ENCODE measurements around the gene RNF207.
A peak's percentile ranks its signal among the peaks of the same experiment; 100 is the strongest.

Gene RNF207

DNA sequence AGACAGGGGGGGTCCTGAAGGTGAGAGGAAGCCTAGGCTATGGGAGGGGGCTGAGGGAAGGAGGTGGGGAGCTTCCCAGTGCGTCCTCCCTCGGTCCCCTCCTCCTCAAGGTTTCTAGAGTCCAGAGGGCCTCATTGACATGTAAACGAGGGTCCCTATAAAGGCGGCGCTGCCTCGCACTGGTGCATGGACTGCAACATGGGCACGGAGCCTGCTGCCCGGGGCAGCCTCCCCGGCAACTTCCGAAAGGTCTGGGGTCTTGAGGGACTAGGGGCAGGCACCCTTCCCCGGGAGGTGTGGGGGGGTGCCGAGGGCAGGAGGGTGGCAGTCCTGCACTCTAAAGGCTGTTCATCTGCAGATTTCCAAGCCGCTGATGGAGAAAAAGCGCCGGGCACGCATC lies 38.1 kb downstream of the RNF207 start, which contains the start of gene HES3:
Gene HES3, plus strand, starts transcription at position 187 of the 400 bp plus-strand sequence. Its CDS starts 187 bp downstream, at position 374.
- Histone ChIP-seq H4K20me1 (peaks cover 0 to 82% (median 43%) of the 10 kb centered on the region in 11 experiments; a peak in 19 of 22 replicates), H3K27ac (no peak within 1 kb of the TSS), H3K36me3 (no peaks in the 10 kb centered on the region), H3K9ac (peak within 1 kb of the TSS in 1 of 11 experiments; percentile 18; a peak in 1 of 22 replicates), H3K9me3 (replicated peaks in 1 of 11) (no peaks in the 10 kb centered on the region), H3K4me2 (peak within 1 kb of the TSS in 8 of 11 experiments; percentile 42 to 95 (median 90); a peak in 17 of 22 replicates), H3K4me3 (no peak within 1 kb of the TSS), H3K27me3 (peaks cover 76 to 95% (median 86%) of the 10 kb centered on the region in 11 experiments), H3K4me1 (peaks cover 40 to 97% (median 81%) of the 10 kb centered on the region in 10 experiments)
- no peak for TF ChIP-seq Cebpa-rat (IDR thresholded peaks at IDR 0.05)

DNA sequence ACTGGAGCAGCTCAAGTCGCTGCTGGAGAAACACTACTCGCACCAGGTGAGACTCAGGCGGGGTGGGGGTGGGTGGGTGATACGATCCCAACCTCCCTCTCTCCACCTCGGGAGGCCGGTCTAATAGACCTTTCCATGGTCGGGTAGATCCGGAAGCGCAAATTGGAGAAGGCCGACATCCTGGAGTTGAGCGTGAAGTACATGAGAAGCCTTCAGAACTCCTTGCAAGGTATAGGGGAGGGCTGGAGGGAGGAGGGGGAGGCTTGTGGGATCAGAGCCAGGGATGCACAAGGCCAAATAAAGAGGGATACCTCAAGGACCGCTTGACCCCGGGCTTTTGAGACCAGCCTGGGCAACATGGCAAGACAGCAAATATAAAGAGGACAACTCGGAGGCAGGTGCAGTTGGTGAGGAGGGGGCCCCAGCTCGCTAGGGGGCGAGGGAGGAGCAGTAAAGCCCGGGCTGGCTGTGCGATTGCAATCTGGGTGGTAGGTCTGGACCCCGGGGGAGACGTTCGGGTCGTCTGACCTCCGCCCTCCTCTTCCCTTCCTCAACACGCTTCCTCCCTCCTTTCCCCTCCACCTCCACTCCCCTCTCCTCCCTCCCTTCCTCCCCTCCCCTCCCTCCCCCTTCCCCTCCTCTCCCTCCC lies 38.6 kb downstream of the RNF207 start:
- no peak for TF ChIP-seq Cebpa-rat (IDR thresholded peaks at IDR 0.05)
- Histone ChIP-seq H3K9me3 (replicated peaks in 1 of 11) (no peaks in the 10 kb centered on the region), H3K9ac (no peak overlapping the region), H4K20me1 (peaks cover 0 to 84% (median 48%) of the 10 kb centered on the region in 11 experiments; a peak in 19 of 22 replicates), H3K27me3 (peaks cover 79 to 96% (median 89%) of the 10 kb centered on the region in 11 experiments), H3K4me1 (peaks cover 40 to 97% (median 81%) of the 10 kb centered on the region in 10 experiments), H3K36me3 (no peaks in the 10 kb centered on the region), H3K4me3 (no peak overlapping the region), H3K27ac (no peak overlapping the region), H3K4me2 (peak overlapping the region in 8 of 11 experiments; percentile 30 to 95 (median 80); a peak in 14 of 22 replicates)

DNA sequence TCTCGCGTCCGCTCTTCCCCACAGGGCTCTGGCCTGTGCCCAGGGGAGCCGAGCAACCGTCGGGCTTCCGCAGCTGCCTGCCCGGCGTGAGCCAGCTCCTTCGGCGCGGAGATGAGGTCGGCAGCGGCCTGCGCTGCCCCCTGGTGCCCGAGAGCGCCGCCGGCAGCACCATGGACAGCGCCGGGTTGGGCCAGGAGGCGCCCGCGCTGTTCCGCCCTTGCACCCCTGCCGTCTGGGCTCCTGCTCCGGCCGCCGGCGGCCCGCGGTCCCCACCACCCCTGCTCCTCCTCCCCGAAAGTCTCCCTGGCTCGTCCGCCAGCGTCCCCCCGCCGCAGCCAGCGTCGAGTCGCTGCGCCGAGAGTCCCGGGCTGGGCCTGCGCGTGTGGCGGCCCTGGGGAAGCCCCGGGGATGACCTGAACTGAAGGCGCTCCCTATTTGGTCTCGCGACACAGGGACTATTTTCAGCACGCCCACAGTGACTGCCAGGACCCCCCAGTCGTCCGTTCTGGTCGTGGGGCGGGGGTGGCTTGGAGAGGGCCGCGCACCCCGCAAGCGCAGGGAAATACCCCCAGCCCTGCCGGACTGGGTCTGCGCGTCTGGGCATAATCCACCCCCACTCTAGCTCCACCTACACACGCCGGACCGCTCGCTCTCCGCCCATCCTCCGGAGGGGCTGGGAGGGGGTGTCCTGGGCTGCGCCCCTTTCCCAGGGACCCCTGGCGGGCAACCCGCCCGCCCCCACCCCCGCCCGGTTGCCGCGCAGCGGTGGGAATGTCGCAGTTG lies 39.4 kb downstream of the RNF207 start:
- H3K36me3 ChIP-seq: no peaks in the 10 kb centered on the region
- H3K9me3 ChIP-seq (replicated peaks in 1 of 11): no peaks in the 10 kb centered on the region
- H4K20me1 ChIP-seq: peaks cover 0 to 91% (median 56%) of the 10 kb centered on the region in 11 experiments; a peak in 19 of 22 replicates
- no peak for TF ChIP-seq Cebpa-rat (IDR thresholded peaks at IDR 0.05)
- H3K4me1 ChIP-seq: peaks cover 46 to 97% (median 81%) of the 10 kb centered on the region in 10 experiments
- no peak overlapping the region for H3K9ac ChIP-seq
- no peak overlapping the region for H3K27ac ChIP-seq
- H3K4me2 ChIP-seq: peak overlapping the region; percentile 64 to 94 (median 81)
- peak overlapping the region in 1 of 10 experiments; percentile 35; a peak in 2 of 20 replicates for H3K4me3 ChIP-seq
- H3K27me3 ChIP-seq: peaks cover 79 to 98% (median 89%) of the 10 kb centered on the region in 11 experiments

DNA sequence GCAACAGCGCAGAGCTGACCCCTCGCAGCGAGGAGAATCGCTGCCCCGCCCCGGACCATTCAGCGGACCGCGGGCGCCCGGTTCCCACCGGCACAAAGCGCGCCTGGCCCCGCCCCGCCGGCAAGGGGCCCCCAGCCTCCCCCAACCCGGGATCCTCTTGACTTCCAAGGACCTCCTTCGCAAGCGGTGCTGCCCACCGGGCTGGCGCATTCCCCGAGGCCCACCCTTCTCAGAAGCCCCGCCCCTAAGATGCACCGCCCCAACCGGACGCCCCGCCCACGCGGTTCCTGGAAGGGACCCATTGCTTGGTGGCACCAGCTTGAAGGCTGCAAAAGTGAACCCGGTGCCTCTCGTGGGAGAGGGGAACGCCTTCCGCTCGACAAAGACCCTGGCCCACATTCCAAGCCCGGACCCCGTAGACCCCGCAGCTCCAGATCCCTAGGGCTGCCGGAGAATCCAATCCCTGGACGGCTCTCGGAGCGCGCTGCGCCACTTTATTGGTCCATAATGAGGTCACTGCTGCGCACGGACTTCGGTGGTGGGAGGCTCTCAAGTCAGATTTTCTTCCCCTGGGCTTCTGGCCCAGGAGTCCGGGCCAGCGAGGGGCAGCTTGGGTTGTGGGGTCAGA lies 40.1 kb downstream of the RNF207 start:
- Histone ChIP-seq H3K9me3 (replicated peaks in 1 of 11) (no peaks in the 10 kb centered on the region), H3K27ac (no peak overlapping the region), H3K27me3 (peaks cover 79 to 98% (median 89%) of the 10 kb centered on the region in 11 experiments), H4K20me1 (peaks cover 0 to 91% (median 61%) of the 10 kb centered on the region in 11 experiments; a peak in 19 of 22 replicates), H3K4me1 (peaks cover 42 to 91% (median 75%) of the 10 kb centered on the region in 10 experiments), H3K4me2 (peak overlapping the region; percentile 55 to 94 (median 76)), H3K9ac (no peak overlapping the region), H3K4me3 (no peak overlapping the region), H3K36me3 (no peaks in the 10 kb centered on the region)
- TF ChIP-seq Cebpa-rat (IDR thresholded peaks at IDR 0.05): no peak

DNA sequence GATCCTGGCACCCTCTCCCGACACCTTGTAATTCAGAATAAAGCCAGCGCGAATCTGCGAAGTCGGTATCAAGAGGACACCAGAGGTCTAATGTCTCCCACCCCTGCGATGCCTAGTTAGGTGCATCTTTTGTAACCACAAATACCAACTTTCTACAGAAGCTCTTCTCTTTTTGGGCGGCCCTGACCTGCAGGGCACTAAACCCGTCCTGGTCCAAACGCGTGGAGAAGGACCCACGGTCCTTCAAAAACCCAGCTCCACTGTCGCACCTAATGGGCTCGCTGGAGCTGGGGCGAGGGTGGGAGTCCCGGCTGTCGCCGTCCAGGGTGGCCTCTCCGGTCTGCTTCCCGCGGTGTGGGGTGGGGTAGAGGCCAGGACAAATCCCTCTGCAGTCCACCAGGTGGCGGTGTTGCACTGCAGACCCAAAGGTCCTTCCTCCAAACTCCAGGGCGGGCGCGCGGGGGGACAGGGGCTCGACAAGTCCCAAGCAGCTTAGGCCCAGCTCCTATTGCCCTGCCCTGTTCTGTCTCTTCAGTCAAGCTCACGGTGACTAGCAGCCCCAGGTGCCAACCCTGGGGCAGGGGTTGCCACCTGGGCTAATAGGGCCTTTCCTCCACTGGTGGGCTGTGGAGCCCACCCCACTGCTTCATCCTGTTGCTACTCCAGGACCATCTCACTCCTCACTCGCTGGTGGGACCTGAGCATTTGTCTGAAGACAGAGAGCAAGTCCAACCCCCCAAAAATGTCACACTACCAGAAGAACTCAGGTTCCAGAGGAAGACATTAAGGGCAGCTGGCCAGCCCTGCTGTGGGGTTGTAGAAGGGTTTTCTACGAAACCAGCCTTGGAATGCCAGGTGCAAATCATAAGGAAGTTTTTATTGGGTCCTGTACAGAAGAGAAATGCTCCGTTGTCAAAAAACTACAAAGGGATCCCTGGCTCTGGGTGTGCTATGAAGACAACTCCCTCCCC lies 40.9 kb downstream of the RNF207 start:
- H3K27me3 ChIP-seq: peaks cover 79 to 98% (median 89%) of the 10 kb centered on the region in 11 experiments
- H3K36me3 ChIP-seq: peaks cover 0 to 2% (median 0%) of the 10 kb centered on the region in 11 experiments; a peak in 1 of 22 replicates
- H3K4me2 ChIP-seq: peak overlapping the region; percentile 55 to 94 (median 76)

DNA sequence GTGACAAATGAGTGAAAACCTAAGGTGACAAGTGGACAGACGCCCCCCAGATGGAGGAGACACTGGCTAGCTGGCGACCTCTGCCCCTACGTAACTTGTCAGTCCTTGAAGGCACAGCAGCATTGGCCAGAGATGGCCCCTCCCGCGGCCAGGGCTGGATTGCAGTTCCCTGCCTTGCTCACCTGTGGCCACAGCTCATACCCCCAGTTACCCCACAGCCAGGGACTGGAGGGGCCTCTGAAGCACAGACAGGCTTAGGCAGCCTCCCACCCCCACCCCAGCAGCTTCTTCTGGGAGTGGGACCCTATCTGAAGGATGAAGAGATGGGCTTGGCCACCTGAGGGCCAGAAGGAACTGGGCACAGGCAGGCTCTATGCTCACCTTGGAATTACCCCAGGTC lies 41.7 kb downstream of the RNF207 start:
- Histone ChIP-seq H3K4me2 (peak overlapping the region in 2 of 11 experiments; percentile 94; a peak in 3 of 22 replicates), H3K9me3 (replicated peaks in 1 of 11) (no peaks in the 10 kb centered on the region), H3K27ac (no peak overlapping the region), H3K27me3 (peaks cover 79 to 93% (median 85%) of the 10 kb centered on the region in 11 experiments), H3K9ac (no peak overlapping the region), H3K36me3 (peaks cover 0 to 6% (median 0%) of the 10 kb centered on the region in 11 experiments; a peak in 1 of 22 replicates), H4K20me1 (peaks cover 0 to 94% (median 76%) of the 10 kb centered on the region in 11 experiments; a peak in 19 of 22 replicates), H3K4me3 (no peak overlapping the region), H3K4me1 (peaks cover 28 to 75% (median 60%) of the 10 kb centered on the region in 10 experiments)
- TF ChIP-seq Cebpa-rat (IDR thresholded peaks at IDR 0.05): no peak

More for the DNA sequence above, 40.9 kb downstream of the RNF207 start:
- H3K4me1 ChIP-seq: peaks cover 34 to 83% (median 67%) of the 10 kb centered on the region in 10 experiments
- no peak overlapping the region for H3K27ac ChIP-seq
- no peak for TF ChIP-seq Cebpa-rat (IDR thresholded peaks at IDR 0.05)
- H3K9me3 ChIP-seq (replicated peaks in 1 of 11): no peaks in the 10 kb centered on the region
- no peak overlapping the region for H3K4me3 ChIP-seq
- H3K9ac ChIP-seq: no peak overlapping the region
- peaks cover 0 to 92% (median 67%) of the 10 kb centered on the region in 11 experiments; a peak in 19 of 22 replicates for H4K20me1 ChIP-seq

DNA sequence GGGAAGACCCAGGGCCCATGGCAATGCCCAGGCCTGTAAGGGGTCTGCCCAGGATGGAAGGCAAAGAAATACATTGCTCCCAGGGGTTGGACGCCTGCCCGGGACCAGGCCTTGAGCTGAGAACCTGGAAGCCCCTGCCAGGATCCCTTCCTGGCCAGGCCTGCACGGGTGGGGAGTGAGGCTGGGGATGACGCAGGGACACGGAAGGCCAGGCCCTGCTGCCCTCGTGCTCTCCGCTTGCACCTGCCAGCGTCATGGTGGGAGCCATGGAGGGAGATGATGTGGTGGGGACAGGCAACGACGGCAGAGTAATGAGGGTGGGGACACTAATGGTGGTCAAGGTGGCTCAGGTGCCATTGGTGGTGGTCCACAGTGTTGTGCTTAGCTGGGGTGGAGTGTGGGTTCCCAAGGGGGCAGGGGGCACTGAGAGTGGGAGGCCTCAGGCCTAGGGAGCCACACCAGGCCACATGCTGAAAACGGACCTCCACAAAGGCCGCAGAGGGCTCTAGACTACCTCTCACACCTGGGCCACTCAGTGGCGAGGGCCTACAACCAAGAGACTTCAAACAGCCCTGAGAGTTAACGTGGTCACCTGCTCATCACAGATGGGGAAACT lies 42.4 kb downstream of the RNF207 start:
- no peak overlapping the region for H3K27ac ChIP-seq
- no peaks in the 10 kb centered on the region for H3K9me3 ChIP-seq (replicated peaks in 1 of 11)
- H3K4me1 ChIP-seq: peaks cover 28 to 69% (median 54%) of the 10 kb centered on the region in 10 experiments
- no peak overlapping the region for H3K4me3 ChIP-seq
- no peak for TF ChIP-seq Cebpa-rat (IDR thresholded peaks at IDR 0.05)
- peak overlapping the region; percentile 74 to 97 (median 94); a peak in 20 of 22 replicates for H3K4me2 ChIP-seq
- peaks cover 73 to 89% (median 79%) of the 10 kb centered on the region in 11 experiments for H3K27me3 ChIP-seq
- H4K20me1 ChIP-seq: peaks cover 0 to 95% (median 76%) of the 10 kb centered on the region in 11 experiments; a peak in 19 of 22 replicates
- peaks cover 0 to 12% (median under 1%) of the 10 kb centered on the region in 11 experiments; a peak in 5 of 22 replicates for H3K36me3 ChIP-seq
- no peak overlapping the region for H3K9ac ChIP-seq
